GM12865 (cell line): ENCODE data around the gene PPARD.
A peak's percentile ranks its signal among the peaks of the same experiment; 100 is the strongest.
"Not testable (repeated sequence)": the region's sequence is repeated elsewhere in the genome, so short reads cannot be mapped to it uniquely, and the experiment has no call there.

Source experiments
- DNase-seq: peaks from one replicate; pipeline ENCODE4 v3.0.0; 2010; ENCODE audit warnings: low read depth
- H3K4me3 ChIP-seq: 2 replicates; pipeline ENCODE4 v1.5.1; 2011; ENCODE audit warnings: mild to moderate bottlenecking, low read depth, low read length, control low read depth
- TF ChIP-seq, protein P1 (sequence below): IDR thresholded peaks from 2 replicates; pipeline ENCODE4 v1.5.1; 2011; ENCODE audit warnings: low read length, control low read depth, low read depth, inconsistent platforms; ENCODE audit not compliant: insufficient read depth; ENCODE audit errors: missing control alignments

PPARD gene

GRCh38 chr6:35305117-35305516, 37.2 kb upstream of the PPARD start:
- TF ChIP-seq, protein P1, sequence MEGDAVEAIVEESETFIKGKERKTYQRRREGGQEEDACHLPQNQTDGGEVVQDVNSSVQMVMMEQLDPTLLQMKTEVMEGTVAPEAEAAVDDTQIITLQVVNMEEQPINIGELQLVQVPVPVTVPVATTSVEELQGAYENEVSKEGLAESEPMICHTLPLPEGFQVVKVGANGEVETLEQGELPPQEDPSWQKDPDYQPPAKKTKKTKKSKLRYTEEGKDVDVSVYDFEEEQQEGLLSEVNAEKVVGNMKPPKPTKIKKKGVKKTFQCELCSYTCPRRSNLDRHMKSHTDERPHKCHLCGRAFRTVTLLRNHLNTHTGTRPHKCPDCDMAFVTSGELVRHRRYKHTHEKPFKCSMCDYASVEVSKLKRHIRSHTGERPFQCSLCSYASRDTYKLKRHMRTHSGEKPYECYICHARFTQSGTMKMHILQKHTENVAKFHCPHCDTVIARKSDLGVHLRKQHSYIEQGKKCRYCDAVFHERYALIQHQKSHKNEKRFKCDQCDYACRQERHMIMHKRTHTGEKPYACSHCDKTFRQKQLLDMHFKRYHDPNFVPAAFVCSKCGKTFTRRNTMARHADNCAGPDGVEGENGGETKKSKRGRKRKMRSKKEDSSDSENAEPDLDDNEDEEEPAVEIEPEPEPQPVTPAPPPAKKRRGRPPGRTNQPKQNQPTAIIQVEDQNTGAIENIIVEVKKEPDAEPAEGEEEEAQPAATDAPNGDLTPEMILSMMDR: no peak
- DNase-seq: no peak
- H3K4me3 ChIP-seq: no peak overlapping the region

DNA sequence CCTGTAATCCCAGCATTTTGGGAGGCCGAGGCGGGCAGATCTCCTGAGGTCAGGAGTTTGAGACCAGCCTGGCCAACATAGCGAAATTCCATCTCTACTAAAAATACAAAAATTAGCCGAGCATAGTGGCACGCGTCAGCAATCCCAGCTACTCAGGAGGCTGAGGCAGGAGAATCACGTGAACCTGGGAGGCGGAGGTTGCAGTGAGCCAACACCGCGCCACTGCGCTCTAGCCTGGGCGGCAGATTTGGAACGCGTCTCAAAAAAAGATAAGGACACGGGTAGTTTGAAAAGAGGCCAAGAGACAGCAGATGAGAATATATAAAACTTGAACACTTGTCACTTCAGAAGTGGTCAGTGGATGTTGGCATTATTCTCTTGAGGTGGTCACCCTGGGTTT, 35.2 kb upstream of the PPARD start:
- not testable (repeated sequence) for DNase-seq, H3K4me3 ChIP-seq

- not testable (repeated sequence) for H3K4me3 ChIP-seq, DNase-seq
Observed at GRCh38 chr6:35308543-35308942, 33.8 kb upstream of the PPARD start.

- DNase-seq: no peak
- no peak overlapping the region for H3K4me3 ChIP-seq
- TF ChIP-seq, protein P1: no peak
Observed at GRCh38 chr6:35309611-35310264, 32.6 kb upstream of the PPARD start.

GRCh38 chr6:35310265-35310831, 32.0 kb upstream of the PPARD start:
- DNase-seq: no peak
- H3K4me3 ChIP-seq: no peak overlapping the region
- TF ChIP-seq, protein P1: no peak

- TF ChIP-seq, protein P1: no peak
- peak; percentile 65 for DNase-seq
- H3K4me3 ChIP-seq: peak overlapping the region; percentile 30
Observed at GRCh38 chr6:35311390-35312075, 30.8 kb upstream of the PPARD start.

- no peak for DNase-seq
- TF ChIP-seq, protein P1: no peak
Observed at GRCh38 chr6:35312076-35312800, 30.1 kb upstream of the PPARD start.

GRCh38 chr6:35312807-35313206, 29.6 kb upstream of the PPARD start:
- TF ChIP-seq, protein P1: no peak
- no peak overlapping the region for H3K4me3 ChIP-seq
- no peak for DNase-seq

More at GRCh38 chr6:35312076-35312800, 30.1 kb upstream of the PPARD start:
- no peak overlapping the region for H3K4me3 ChIP-seq
